ENCODE results near the gene GNG8. TPM values are rescaled to one million over a fixed set of nuclear protein-coding genes. Genes with fewer than 3 reads are reported as not detected.
A peak's percentile ranks its signal among the peaks of the same experiment; 100 is the strongest.

The GNG8 gene
- total RNA-seq, 1 donor from 2014 or later, result 38.2 TPM

- ATAC-seq (ENCODE audit: low read depth) (no peak), DNase-seq (no peak)
- Mint-ChIP-seq H3K9me3 (no peaks in the 10 kb centered on the region), H3K4me1 (peaks cover 60% of the 10 kb centered on the region), H3K36me3 (ENCODE audit: low read depth) (peaks cover 22% of the 10 kb centered on the region), H3K27me3 (no peaks in the 10 kb centered on the region), H3K27ac (peak overlapping the region; percentile 63), H3K4me3 (no peak overlapping the region)
- ChIA-PET POLR2A (interaction anchor here (0.6 to 6.4 kb wide), 4 partner anchors 12 to 105 kb away, joined by 4 to 69 read pairs (median 37); partner anchors contain the start of genes CALM3, DACT3 and GNG8), CTCF (interaction anchor here (0.6 to 9.4 kb wide), 10 partner anchors 8 to 115 kb away, joined by 3 to 234 read pairs (median 4); partner anchors contain the start of genes CALM3, DACT3 and GNG8)
- intact Hi-C loops (cut with micrococcal nuclease), result loop anchor here (5.0 kb wide), 1 partner anchor 76 kb away; no protein-coding TSS in a partner anchor
- TF ChIP-seq, protein P1, sequence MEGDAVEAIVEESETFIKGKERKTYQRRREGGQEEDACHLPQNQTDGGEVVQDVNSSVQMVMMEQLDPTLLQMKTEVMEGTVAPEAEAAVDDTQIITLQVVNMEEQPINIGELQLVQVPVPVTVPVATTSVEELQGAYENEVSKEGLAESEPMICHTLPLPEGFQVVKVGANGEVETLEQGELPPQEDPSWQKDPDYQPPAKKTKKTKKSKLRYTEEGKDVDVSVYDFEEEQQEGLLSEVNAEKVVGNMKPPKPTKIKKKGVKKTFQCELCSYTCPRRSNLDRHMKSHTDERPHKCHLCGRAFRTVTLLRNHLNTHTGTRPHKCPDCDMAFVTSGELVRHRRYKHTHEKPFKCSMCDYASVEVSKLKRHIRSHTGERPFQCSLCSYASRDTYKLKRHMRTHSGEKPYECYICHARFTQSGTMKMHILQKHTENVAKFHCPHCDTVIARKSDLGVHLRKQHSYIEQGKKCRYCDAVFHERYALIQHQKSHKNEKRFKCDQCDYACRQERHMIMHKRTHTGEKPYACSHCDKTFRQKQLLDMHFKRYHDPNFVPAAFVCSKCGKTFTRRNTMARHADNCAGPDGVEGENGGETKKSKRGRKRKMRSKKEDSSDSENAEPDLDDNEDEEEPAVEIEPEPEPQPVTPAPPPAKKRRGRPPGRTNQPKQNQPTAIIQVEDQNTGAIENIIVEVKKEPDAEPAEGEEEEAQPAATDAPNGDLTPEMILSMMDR (IDR thresholded peaks at IDR 0.05), result no peak
Observed at GRCh38 chr19:46613525-46613924, 22.5 kb downstream of the GNG8 start.

DNA sequence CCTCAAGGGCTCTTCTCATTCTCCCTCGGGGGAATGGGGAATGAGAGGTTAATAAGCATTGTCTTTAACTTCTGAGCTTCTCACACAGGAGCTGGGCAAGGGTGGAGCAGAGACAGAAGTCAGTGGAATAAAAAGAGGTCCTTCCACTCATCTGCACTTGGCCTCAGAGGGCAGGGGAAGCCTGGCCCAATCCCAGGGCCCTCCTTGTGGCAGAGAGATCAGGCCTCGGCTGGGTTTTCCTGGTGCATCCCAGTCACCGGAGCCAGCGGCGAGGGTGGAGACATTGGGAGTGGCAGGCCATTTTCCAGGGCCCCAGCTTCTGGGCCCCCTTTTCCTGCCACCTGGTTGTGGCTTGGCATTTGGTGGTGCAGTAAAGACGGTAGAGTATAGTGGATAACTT, 24.2 kb downstream of the GNG8 start:
- ChIA-PET CTCF (interaction anchor here (0.8 to 9.4 kb wide), 9 partner anchors 9 to 142 kb away, joined by 3 to 234 read pairs (median 3); partner anchors contain the start of genes CALM3 and DACT3), POLR2A (interaction anchor here (0.6 to 6.4 kb wide), 11 partner anchors 8 to 1612 kb away, joined by 3 to 69 read pairs (median 4); partner anchors contain the start of genes CALM3, DACT3 and PTGIR)
- ATAC-seq (ENCODE audit: low read depth), result no peak
- no peak for DNase-seq
- intact Hi-C loops (cut with micrococcal nuclease), result loop anchor here (5.0 kb wide), 1 partner anchor 74 kb away; no protein-coding TSS in a partner anchor
- Mint-ChIP-seq H3K4me1 (peaks cover 46% of the 10 kb centered on the region), H3K36me3 (ENCODE audit: low read depth) (peaks cover 39% of the 10 kb centered on the region), H3K9me3 (no peaks in the 10 kb centered on the region), H3K27me3 (no peaks in the 10 kb centered on the region), H3K4me3 (no peak overlapping the region), H3K27ac (peak overlapping the region; percentile 35)
- TF ChIP-seq, protein P1 (IDR thresholded peaks at IDR 0.05), result no peak

GRCh38 chr19:46610851-46611770, 24.9 kb downstream of the GNG8 start:
- H3K27me3 Mint-ChIP-seq, result no peaks in the 10 kb centered on the region
- H3K4me3 Mint-ChIP-seq, result peak overlapping the region; percentile 29
- intact Hi-C loops (cut with micrococcal nuclease), result loop anchor here (5.0 kb wide), 1 partner anchor 74 kb away; no protein-coding TSS in a partner anchor
- TF ChIP-seq, protein P1 (IDR thresholded peaks at IDR 0.05), result no peak
- peaks cover 46% of the 10 kb centered on the region for H3K36me3 Mint-ChIP-seq (ENCODE audit: low read depth)
- H3K27ac Mint-ChIP-seq, result peak overlapping the region; percentile 50
- ATAC-seq (ENCODE audit: low read depth) (peak; percentile 30), DNase-seq (no peak)
- CTCF ChIA-PET, result interaction anchor here (0.8 to 9.4 kb wide), 7 partner anchors 9 to 138 kb away, joined by 3 to 234 read pairs (median 3); partner anchors contain the start of genes CALM3 and DACT3
- H3K9me3 Mint-ChIP-seq, result no peaks in the 10 kb centered on the region
- peaks cover 39% of the 10 kb centered on the region for H3K4me1 Mint-ChIP-seq
- POLR2A ChIA-PET, result interaction anchor here (0.6 to 6.4 kb wide), 11 partner anchors 9 to 1611 kb away, joined by 3 to 69 read pairs (median 4); partner anchors contain the start of genes CALM3, DACT3 and PTGIR

- Mint-ChIP-seq H3K27ac (no peak overlapping the region), H3K9me3 (no peaks in the 10 kb centered on the region), H3K4me1 (peaks cover 34% of the 10 kb centered on the region), H3K36me3 (ENCODE audit: low read depth) (peaks cover 52% of the 10 kb centered on the region), H3K4me3 (no peak overlapping the region), H3K27me3 (no peaks in the 10 kb centered on the region)
- DNase-seq, result no peak
- no peak for ATAC-seq (ENCODE audit: low read depth)
- ChIA-PET CTCF (interaction anchor here (9.4 kb wide), 1 partner anchor 52 kb away, joined by 234 read pairs; the partner anchor contains the start of gene DACT3), POLR2A (interaction anchor here (0.6 to 6.4 kb wide), 4 partner anchors 9 to 214 kb away, joined by 3 to 69 read pairs (median 35); partner anchors contain the start of genes CALM3 and DACT3)
- intact Hi-C loops (cut with micrococcal nuclease), result loop anchor here (5.0 kb wide), 1 partner anchor 73 kb away; no protein-coding TSS in a partner anchor
- TF ChIP-seq, protein P1 (IDR thresholded peaks at IDR 0.05), result no peak
Observed at GRCh38 chr19:46610413-46610775, 25.6 kb downstream of the GNG8 start.

Data from activated B cell treated with CpG ODN at 0.5 μM for 24 hours (primary cell).